Type B pancreatic cell (in vitro differentiated cells): ENCODE results near the gene SPTBN2. TPM values are rescaled to one million over a fixed set of nuclear protein-coding genes. Genes with fewer than 3 reads are reported as not detected.

Experiments
- DNase-seq: peaks from one replicate; pipeline ENCODE4 v3.0.0; 2021; ENCODE audit warnings: mixed read lengths; ENCODE audit not compliant: unreplicated experiment; ENCODE audit errors: extremely low spot score
- H3K27ac Mint-ChIP-seq: 2 replicates; pipeline ENCODE4 v1.8.0; 2021; ENCODE audit warnings: mild to moderate bottlenecking, mixed read lengths
- H3K27me3 Mint-ChIP-seq: 2 replicates; pipeline ENCODE4 v1.8.0; 2021; ENCODE audit warnings: mixed read lengths
- H3K36me3 Mint-ChIP-seq: 2 replicates; pipeline ENCODE4 v1.8.0; 2021; ENCODE audit warnings: mixed read lengths
- H3K4me1 Mint-ChIP-seq: one replicate; pipeline ENCODE4 v1.8.0; 2021; ENCODE audit warnings: mixed read lengths; ENCODE audit not compliant: unreplicated experiment
- H3K4me3 Mint-ChIP-seq: 2 replicates; pipeline ENCODE4 v1.8.0; 2021; ENCODE audit warnings: mild to moderate bottlenecking, mixed read lengths
- H3K9me3 Mint-ChIP-seq: 2 replicates; pipeline ENCODE4 v1.8.0; 2021; ENCODE audit warnings: mixed read lengths
- total RNA-seq: library from RNA; stranded (reverse); gene quantifications from 2 replicates; pipeline ENCODE4 v1.2.1, GENCODE V29; 2021; ENCODE audit warnings: low replicate concordance
- TF ChIP-seq, protein P1 (sequence below): fragments of 200-600 bp; sonication (generic); conservative IDR thresholded peaks from 2 replicates; pipeline ENCODE4 v1.5.0; 2021; ENCODE audit warnings: antibody characterized with exemption, mild to moderate bottlenecking

Gene SPTBN2
- total RNA-seq, 1 donor from 2014 or later = 56.0 TPM

DNA sequence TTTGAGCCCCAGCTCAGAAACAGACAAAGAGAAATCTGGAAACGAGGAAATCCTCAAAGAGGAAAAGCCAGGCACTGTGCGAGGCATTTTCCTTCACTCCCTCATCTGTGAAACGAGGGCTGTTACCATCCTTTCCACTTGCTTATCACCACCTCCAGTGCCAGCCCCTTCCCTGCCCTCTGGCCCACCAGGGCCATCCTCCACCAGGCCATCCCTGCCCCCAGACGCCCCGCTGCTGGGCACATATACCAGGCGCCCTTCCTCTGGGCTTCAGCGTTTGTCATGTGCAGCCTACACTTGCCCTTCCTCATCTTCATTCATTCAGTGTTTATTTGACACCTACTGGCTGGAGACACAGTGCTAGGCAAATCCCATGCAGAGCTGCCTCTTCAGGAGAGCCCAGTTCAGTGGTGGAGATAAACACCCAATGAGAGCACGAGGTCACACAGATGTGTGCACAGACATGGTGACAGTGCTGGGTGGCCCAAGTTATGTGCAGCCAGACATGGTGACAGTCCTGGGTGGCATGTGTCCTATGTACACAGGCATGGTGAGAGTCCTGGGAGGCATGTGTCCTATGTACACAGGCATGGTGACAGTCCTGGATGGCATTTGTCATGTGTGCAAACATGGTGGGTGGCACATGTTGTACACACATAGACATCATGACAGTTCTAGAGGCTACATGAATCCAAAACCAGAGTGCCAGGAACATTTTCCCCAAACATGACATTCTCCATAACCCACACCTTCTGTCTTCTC is 9.7 kb downstream of the SPTBN2 start:
- no peaks in the 10 kb centered on the region for H3K9me3 Mint-ChIP-seq
- H3K36me3 Mint-ChIP-seq = peaks cover 4% of the 10 kb centered on the region
- H3K4me1 Mint-ChIP-seq = peaks cover 33% of the 10 kb centered on the region
- peak overlapping the region; percentile 98 for H3K27ac Mint-ChIP-seq
- DNase-seq = no peak
- H3K27me3 Mint-ChIP-seq = no peaks in the 10 kb centered on the region
- TF ChIP-seq, protein P1, sequence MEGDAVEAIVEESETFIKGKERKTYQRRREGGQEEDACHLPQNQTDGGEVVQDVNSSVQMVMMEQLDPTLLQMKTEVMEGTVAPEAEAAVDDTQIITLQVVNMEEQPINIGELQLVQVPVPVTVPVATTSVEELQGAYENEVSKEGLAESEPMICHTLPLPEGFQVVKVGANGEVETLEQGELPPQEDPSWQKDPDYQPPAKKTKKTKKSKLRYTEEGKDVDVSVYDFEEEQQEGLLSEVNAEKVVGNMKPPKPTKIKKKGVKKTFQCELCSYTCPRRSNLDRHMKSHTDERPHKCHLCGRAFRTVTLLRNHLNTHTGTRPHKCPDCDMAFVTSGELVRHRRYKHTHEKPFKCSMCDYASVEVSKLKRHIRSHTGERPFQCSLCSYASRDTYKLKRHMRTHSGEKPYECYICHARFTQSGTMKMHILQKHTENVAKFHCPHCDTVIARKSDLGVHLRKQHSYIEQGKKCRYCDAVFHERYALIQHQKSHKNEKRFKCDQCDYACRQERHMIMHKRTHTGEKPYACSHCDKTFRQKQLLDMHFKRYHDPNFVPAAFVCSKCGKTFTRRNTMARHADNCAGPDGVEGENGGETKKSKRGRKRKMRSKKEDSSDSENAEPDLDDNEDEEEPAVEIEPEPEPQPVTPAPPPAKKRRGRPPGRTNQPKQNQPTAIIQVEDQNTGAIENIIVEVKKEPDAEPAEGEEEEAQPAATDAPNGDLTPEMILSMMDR = no peak
- peak overlapping the region; percentile 70 for H3K4me3 Mint-ChIP-seq

DNA sequence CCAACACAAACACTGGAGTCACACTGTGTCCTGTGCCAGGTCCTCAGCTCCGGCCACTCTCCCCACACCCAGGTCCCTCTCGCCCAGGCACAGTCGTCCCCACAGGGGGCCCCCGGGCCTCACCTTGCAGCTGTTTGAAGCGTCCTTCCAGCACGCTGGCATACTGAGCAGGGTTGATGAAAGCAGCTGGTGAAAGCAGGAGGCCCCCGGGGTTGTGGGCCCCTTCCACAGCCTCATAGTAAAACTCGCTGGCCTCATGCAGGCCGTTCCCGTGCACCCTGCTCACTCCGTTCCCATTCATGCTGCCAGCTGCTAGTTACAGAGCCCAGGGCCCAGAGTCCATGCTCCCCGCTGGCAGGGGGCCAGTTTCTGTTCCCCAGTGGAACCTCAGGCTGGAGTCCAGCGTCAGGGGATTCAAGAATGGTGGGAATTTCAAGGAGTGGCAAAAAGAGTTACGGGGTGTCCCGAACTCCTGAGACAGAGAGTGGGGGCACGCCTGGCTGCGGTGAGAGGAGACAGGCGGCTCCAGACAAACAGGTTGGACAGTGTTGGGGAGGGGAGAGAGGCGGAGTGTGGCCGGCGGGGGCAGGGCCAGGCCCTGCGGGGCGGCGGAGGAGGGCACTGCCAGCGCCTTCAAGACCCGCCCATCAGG is 10.6 kb downstream of the SPTBN2 start:
- TF ChIP-seq, protein P1 = peak; percentile 19
- no peaks in the 10 kb centered on the region for H3K9me3 Mint-ChIP-seq
- peaks cover 29% of the 10 kb centered on the region for H3K4me1 Mint-ChIP-seq
- DNase-seq = no peak
- H3K36me3 Mint-ChIP-seq = peaks cover 8% of the 10 kb centered on the region
- H3K27me3 Mint-ChIP-seq = no peaks in the 10 kb centered on the region
- H3K4me3 Mint-ChIP-seq = peak overlapping the region; percentile 87
- H3K27ac Mint-ChIP-seq = peak overlapping the region; percentile 98

DNA sequence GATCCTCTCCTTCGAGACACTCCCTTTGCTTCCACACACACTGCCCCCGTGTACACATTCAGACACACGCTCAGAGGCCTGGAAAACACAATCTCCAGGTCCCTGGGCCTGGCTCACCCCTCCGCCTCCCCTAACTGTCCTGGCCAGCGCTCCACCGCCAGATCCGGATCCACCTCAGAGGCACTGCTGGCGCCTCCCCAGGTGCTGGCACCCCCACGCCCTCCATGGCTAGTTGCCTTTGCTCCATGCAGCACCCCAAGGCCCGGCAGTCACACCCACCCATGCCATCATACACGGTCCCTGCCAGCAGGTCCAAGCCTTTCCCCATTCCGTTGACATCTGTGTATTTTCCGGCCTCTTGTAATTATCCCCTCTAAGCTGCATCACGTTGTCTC is 11.1 kb downstream of the SPTBN2 start:
- Mint-ChIP-seq H3K4me3 (peak overlapping the region; percentile 87), H3K27ac (peak overlapping the region; percentile 98), H3K27me3 (no peaks in the 10 kb centered on the region), H3K4me1 (peaks cover 23% of the 10 kb centered on the region), H3K9me3 (no peaks in the 10 kb centered on the region), H3K36me3 (peaks cover 10% of the 10 kb centered on the region)
- DNase-seq = no peak
- TF ChIP-seq, protein P1 = no peak

DNA sequence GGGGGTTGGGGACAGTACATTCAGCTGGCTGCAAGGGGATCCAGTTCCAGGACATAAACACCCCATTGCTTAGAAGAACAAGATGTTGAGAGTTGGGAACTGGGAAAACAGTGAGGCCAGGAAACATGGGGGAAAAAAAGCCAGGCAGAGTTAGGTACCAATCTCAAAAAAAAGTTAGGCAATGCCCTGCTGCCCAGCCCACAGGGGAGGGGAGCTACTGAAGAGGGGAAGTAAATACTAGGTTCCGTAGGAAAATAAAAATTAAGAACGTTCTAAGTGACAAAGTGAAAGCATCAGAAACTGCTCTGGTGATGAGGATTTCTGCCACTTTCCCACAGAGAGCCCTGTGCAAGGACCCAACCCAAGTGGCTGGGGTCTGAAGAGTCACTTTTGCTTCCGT is 12.0 kb downstream of the SPTBN2 start:
- TF ChIP-seq, protein P1 = no peak
- Mint-ChIP-seq H3K27me3 (no peaks in the 10 kb centered on the region), H3K27ac (peak overlapping the region; percentile 98), H3K36me3 (peaks cover 10% of the 10 kb centered on the region), H3K9me3 (no peaks in the 10 kb centered on the region), H3K4me1 (peaks cover 20% of the 10 kb centered on the region), H3K4me3 (peak overlapping the region; percentile 87)
- no peak for DNase-seq

DNA sequence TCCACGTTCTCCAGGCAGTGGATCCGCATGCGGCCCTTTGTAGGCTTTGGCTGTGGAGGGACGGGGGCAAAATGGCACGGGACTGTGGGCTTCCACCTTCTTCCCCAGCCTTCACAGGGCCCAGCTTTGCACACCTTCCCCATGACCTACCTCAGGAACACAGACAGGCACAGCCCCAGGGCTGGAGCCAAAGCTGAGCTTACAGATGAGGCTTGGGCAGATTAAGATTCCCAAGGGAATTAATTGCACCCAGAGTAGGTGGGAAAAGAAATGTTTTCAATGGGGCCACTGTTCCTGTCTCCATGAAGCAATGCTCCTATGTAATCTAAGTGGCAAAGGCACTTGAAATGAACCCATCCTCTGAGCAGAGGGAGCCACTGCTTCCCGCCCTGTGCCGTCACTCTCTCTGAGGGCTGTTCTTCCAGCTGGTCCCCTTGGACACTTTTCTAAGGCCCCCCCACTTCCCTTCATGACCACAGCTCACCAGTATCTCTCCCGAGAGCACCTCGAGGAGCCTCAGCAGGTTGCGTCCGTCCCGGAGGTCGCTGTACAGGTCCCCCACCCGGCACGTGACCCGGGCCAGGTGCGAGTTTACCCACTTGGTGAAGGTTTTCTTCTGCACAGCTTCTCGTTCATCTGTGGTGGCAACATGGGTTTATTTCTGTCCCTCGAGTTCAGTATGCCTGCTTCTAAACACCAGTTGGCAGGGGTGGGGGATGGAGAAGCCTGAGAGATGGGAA is 13.5 kb downstream of the SPTBN2 start:
- Mint-ChIP-seq H3K4me3 (no peak overlapping the region), H3K27me3 (no peaks in the 10 kb centered on the region), H3K27ac (peak overlapping the region; percentile 59), H3K4me1 (peaks cover 8% of the 10 kb centered on the region), H3K36me3 (peaks cover 13% of the 10 kb centered on the region), H3K9me3 (no peaks in the 10 kb centered on the region)
- DNase-seq = no peak
- TF ChIP-seq, protein P1 = no peak
